Urothelium cell line (cell line): ENCODE measurements around the gene BCL2L2.
"Not testable (repeated sequence)": the region's sequence is repeated elsewhere in the genome, so short reads cannot be mapped to it uniquely, and the experiment has no call there.

Source experiments
- DNase-seq: peaks from one replicate; pipeline ENCODE4 v3.0.0; 2011; ENCODE audit warnings: low spot score, mixed read lengths
- FAIRE-seq: peaks from 2 replicates; lab custom pipeline; 2011; peaks lifted over from hg19 to GRCh38; lab: Jason Lieb, UNC

Gene BCL2L2

GRCh38 chr14:23306412-23307145 is at the start of gene BCL2L2:
Gene BCL2L2 (plus strand): TSS chr14:23306833. CDS start chr14:23307768, 935 bp downstream.
- FAIRE-seq (peak; percentile 48), DNase-seq (peak; percentile 83)

GRCh38 chr14:23258256-23258655 is 48.4 kb upstream of the BCL2L2 start:
- FAIRE-seq, result no peak

GRCh38 chr14:23259426-23259825 is 47.2 kb upstream of the BCL2L2 start:
- FAIRE-seq (no peak), DNase-seq (no peak)

More at GRCh38 chr14:23258256-23258655, 48.4 kb upstream of the BCL2L2 start:
- no peak for DNase-seq

GRCh38 chr14:23260849-23261248 is 45.8 kb upstream of the BCL2L2 start:
- FAIRE-seq, DNase-seq: not testable (repeated sequence)

- FAIRE-seq (no peak), DNase-seq (no peak)
Observed at GRCh38 chr14:23269193-23269592, 37.4 kb upstream of the BCL2L2 start.

- FAIRE-seq (no peak), DNase-seq (no peak)
Observed at GRCh38 chr14:23275412-23275811, 31.2 kb upstream of the BCL2L2 start.

- DNase-seq (no peak), FAIRE-seq (no peak)
Observed at GRCh38 chr14:23277189-23277588, 29.4 kb upstream of the BCL2L2 start.

GRCh38 chr14:23277928-23278327 is 28.7 kb upstream of the BCL2L2 start:
- not testable (repeated sequence) for FAIRE-seq, DNase-seq

GRCh38 chr14:23281247-23281646 is 25.4 kb upstream of the BCL2L2 start:
- FAIRE-seq (no peak), DNase-seq (no peak)

GRCh38 chr14:23284654-23285529 is 21.7 kb upstream of the BCL2L2 start:
- FAIRE-seq (no peak), DNase-seq (no peak)

GRCh38 chr14:23285530-23286019 is 21.1 kb upstream of the BCL2L2 start:
- DNase-seq (no peak), FAIRE-seq (no peak)

GRCh38 chr14:23286020-23286901 is 20.4 kb upstream of the BCL2L2 start, which contains the start of gene HOMEZ:
Gene HOMEZ (minus strand): TSS chr14:23286132. CDS start chr14:23285952, 180 bp downstream.
- peak; percentile 97 for FAIRE-seq
- DNase-seq, result peak; percentile 99

GRCh38 chr14:23286902-23287479 is 19.6 kb upstream of the BCL2L2 start:
- FAIRE-seq, result no peak
- no peak for DNase-seq

- FAIRE-seq (no peak), DNase-seq (peak; percentile 36)
Observed at GRCh38 chr14:23294734-23295561, 11.7 kb upstream of the BCL2L2 start.

- FAIRE-seq, result no peak
- no peak for DNase-seq
Observed at GRCh38 chr14:23296012-23296777, 10.4 kb upstream of the BCL2L2 start.

- FAIRE-seq (no peak), DNase-seq (no peak)
Observed at GRCh38 chr14:23297096-23297495, 9.5 kb upstream of the BCL2L2 start.

GRCh38 chr14:23297611-23298277 is 8.9 kb upstream of the BCL2L2 start:
- FAIRE-seq (no peak), DNase-seq (no peak)
